ENCODE results near the gene PTPRG.

DNA sequence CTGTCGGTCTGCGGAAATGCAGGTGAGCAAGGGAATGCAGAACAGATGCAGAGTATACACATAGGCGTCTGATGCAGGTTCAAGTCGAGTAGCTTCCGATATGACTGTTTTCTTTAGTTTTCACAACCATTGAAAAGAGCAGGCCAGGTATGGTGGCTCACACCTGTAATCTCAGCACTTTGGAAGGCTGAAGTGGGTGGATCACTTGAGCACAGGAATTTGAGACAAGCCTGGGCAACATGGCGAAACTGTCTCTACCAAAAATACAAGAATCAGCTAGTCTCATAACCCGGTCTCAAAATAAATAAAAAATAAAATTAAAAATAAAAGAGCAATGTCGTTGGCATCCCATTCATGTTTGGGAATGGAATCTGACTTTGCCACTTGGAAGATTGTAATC lies 101.5 kb downstream of the PTPRG start:
- TF ChIP-seq, protein P1, sequence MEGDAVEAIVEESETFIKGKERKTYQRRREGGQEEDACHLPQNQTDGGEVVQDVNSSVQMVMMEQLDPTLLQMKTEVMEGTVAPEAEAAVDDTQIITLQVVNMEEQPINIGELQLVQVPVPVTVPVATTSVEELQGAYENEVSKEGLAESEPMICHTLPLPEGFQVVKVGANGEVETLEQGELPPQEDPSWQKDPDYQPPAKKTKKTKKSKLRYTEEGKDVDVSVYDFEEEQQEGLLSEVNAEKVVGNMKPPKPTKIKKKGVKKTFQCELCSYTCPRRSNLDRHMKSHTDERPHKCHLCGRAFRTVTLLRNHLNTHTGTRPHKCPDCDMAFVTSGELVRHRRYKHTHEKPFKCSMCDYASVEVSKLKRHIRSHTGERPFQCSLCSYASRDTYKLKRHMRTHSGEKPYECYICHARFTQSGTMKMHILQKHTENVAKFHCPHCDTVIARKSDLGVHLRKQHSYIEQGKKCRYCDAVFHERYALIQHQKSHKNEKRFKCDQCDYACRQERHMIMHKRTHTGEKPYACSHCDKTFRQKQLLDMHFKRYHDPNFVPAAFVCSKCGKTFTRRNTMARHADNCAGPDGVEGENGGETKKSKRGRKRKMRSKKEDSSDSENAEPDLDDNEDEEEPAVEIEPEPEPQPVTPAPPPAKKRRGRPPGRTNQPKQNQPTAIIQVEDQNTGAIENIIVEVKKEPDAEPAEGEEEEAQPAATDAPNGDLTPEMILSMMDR (IDR thresholded peaks at IDR 0.05), result no peak
- no peak for TF ChIP-seq TCF7L2 (IDR thresholded peaks at IDR 0.05; ENCODE audit: low read depth, low read length)
- no peak for TF ChIP-seq POLR2AphosphoS5 (IDR thresholded peaks at IDR 0.05; ENCODE audit: low read depth, low read length)

All from Panc1 (cell line).